Stomach (tissue), 9 donors: Measurements from ENCODE around the gene SGSH. TPM values are rescaled to one million over a fixed set of nuclear protein-coding genes. Genes with fewer than 3 reads are reported as not detected.

Experiments
- DNase-seq, 2 donors: peaks; one replicate each; pipeline versions ENCODE4 v3.0.0 to v3.0.0-alpha.2; 2013 to 2019
- H3K27ac ChIP-seq, 5 donors: fragments of 200-600 bp in 4 of 5; sonication (generic) in 4 of 5; one replicate each; pipeline ENCODE4 v1.5.1; 2013 to 2019; ENCODE audit warnings: mild to moderate bottlenecking in 1 of 5, moderate library complexity in 1 of 5
- H3K27me3 ChIP-seq, 3 donors: fragments of 200-600 bp; sonication (generic); one replicate each; pipeline ENCODE4 v1.5.1; 2017 to 2019; ENCODE audit warnings: mixed run types in 1 of 3
- H3K36me3 ChIP-seq, 4 donors: fragments of 200-600 bp; sonication (generic); 1 replicate in 3 of 4; 2 replicates in 1 of 4; pipeline ENCODE4 v1.5.1; 2016 to 2019
- H3K4me1 ChIP-seq, 4 donors: fragments of 200-600 bp; sonication (generic); one replicate each; pipeline ENCODE4 v1.5.1; 2016 to 2019
- H3K4me3 ChIP-seq, 4 donors: fragments of 200-600 bp; sonication (generic) in 3 of 4; one replicate each; pipeline ENCODE4 v1.5.1; 2016 to 2019; ENCODE audit warnings: mild to moderate bottlenecking in 1 of 4
- H3K9me3 ChIP-seq, 4 donors: fragments of 200-600 bp; sonication (generic); one replicate each; pipeline ENCODE4 v1.5.1; 2016 to 2019
- EP300 ChIP-seq: sonication (generic); formaldehyde crosslinking; IDR thresholded peaks from one replicate; pipeline ENCODE4 v1.6.1; 2017; ENCODE audit warnings: antibody characterized with exemption
- POLR2A ChIP-seq, 4 donors: fragments of 450-650 bp; IDR thresholded peaks; one replicate each; pipeline ENCODE4 v1.6.1; 2016; ENCODE audit warnings: antibody characterized with exemption in 4 of 4, control low read depth in 2 of 4, mild to moderate bottlenecking in 1 of 4, moderate library complexity in 1 of 4
- POLR2AphosphoS5 ChIP-seq, 3 donors: sonication (generic); formaldehyde crosslinking; IDR thresholded peaks; one replicate each; pipeline ENCODE4 v1.6.1; 2016; ENCODE audit warnings: antibody characterized with exemption in 3 of 3
- WGBS, 5 donors: extraction: QIAGEN DNeasy Blood & Tissue Kit in 3 of 5; methylation state at CpG; one replicate each; pipeline versions ENCODE4 v1.1.5 to v1.1.7; 2013 to 2018; 5-methylcytosine and 5-hydroxymethylcytosine counted together
- intact Hi-C: fragments of 100-400 bp; cut with DNase I; formaldehyde crosslinking; loops from one replicate; pipeline ENCODE4 v1.15.1; 2023; ENCODE audit warnings: low total_unique reads
- polyA plus RNA-seq, 3 donors: library from polyadenylated mRNA; stranded (reverse); fragments of 200-250 nt; gene quantifications; one replicate each; pipeline ENCODE4 v1.2.3, GENCODE V29; 2013
- total RNA-seq, 5 donors: library from RNA; depleted of rRNA; stranded (reverse); fragments of >200 nt; gene quantifications; one replicate each; pipeline versions ENCODE4 v1.1.0 to v1.2.3, GENCODE V29; 2014 to 2016
- TF ChIP-seq, protein P1 (sequence below), 7 experiments: fragments of 450-650 bp in 4 of 7; fragments of 200-600 bp in 3 of 7; sonication (generic) in 3 of 7; IDR thresholded peaks; one replicate each; pipeline ENCODE4 v1.5.1; 2016 to 2019; ENCODE audit warnings: antibody characterized with exemption in 7 of 7, control low read depth in 2 of 7, mild to moderate bottlenecking in 1 of 7
- donor health status: healthy with polysubstance abuse.
- donor health status: Bipolar disorder and iron deficiency.
- donor health status: healthy.

SGSH gene
- total and polyA plus RNA-seq, 8 donors = 15.7 to 307 (median 41.5) TPM

DNA sequence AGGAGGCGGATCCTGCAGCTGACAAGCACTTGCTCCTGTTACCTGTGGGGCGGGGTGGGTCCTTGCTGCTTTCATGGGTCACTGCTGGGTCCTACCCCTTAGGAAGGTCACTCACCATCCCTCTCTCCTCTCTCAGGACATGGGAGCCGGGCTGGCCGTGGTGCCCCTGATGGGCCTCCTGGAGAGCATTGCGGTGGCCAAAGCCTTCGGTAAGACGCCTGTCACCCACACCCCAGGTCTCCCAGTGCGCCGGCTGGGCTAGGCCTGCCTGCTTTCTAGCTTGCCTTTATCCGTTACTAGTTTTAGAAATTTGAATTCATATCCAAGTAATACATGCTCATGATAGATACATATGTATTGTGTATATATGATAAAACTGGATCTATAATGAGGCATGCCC, 17.3 kb upstream of the SGSH start:
- intact Hi-C loops = no loop called here
- Histone ChIP-seq H3K27ac (no peak overlapping the region), H3K27me3 (no peaks in the 10 kb centered on the region), H3K9me3 (peaks cover 5 to 18% (median 12%) of the 10 kb centered on the region in 4 donors), H3K4me1 (no peaks in the 10 kb centered on the region), H3K36me3 (peaks cover 40 to 95% (median 87%) of the 10 kb centered on the region in 4 donors), H3K4me3 (no peak overlapping the region)
- 94 to 100% (median 97%) methylated on average over 6 to 10 of the region's 10 CpGs for WGBS, 5 donors
- no peak for DNase-seq
- no peak for TF ChIP-seq EP300

DNA sequence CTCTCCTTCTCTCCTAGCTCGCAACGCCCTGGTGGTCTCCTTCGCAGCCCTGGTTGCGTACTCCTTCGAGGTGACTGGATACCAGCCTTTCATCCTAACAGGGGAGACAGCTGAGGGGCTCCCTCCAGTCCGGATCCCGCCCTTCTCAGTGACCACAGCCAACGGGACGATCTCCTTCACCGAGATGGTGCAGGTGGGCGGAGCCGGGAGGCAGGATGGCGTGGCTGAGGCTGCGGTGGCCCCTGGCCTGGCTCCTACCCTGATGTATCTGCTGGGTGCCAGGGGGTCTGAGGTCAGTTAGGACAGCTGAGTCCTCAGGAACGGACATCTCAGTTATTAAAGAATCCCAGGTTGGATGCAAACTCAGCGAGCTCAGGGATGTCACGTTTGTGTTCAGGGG, 16.8 kb upstream of the SGSH start:
- Histone ChIP-seq H3K36me3 (peaks cover 35 to 95% (median 87%) of the 10 kb centered on the region in 4 donors), H3K9me3 (peaks cover 5 to 23% (median 17%) of the 10 kb centered on the region in 4 donors), H3K4me3 (no peak overlapping the region), H3K27ac (no peak overlapping the region), H3K27me3 (no peaks in the 10 kb centered on the region), H3K4me1 (no peaks in the 10 kb centered on the region)
- TF ChIP-seq, protein P1, sequence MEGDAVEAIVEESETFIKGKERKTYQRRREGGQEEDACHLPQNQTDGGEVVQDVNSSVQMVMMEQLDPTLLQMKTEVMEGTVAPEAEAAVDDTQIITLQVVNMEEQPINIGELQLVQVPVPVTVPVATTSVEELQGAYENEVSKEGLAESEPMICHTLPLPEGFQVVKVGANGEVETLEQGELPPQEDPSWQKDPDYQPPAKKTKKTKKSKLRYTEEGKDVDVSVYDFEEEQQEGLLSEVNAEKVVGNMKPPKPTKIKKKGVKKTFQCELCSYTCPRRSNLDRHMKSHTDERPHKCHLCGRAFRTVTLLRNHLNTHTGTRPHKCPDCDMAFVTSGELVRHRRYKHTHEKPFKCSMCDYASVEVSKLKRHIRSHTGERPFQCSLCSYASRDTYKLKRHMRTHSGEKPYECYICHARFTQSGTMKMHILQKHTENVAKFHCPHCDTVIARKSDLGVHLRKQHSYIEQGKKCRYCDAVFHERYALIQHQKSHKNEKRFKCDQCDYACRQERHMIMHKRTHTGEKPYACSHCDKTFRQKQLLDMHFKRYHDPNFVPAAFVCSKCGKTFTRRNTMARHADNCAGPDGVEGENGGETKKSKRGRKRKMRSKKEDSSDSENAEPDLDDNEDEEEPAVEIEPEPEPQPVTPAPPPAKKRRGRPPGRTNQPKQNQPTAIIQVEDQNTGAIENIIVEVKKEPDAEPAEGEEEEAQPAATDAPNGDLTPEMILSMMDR (IDR thresholded peaks at IDR 0.05) = no peak
- TF ChIP-seq POLR2A (IDR thresholded peaks at IDR 0.05) (no peak), EP300 (no peak), POLR2AphosphoS5 (IDR thresholded peaks at IDR 0.05) (no peak)
- WGBS, 5 donors = 86 to 88% (median 87%) methylated on average over 13 to 17 of the region's 17 CpGs
- no peak for DNase-seq
- intact Hi-C loops = no loop called here

DNA sequence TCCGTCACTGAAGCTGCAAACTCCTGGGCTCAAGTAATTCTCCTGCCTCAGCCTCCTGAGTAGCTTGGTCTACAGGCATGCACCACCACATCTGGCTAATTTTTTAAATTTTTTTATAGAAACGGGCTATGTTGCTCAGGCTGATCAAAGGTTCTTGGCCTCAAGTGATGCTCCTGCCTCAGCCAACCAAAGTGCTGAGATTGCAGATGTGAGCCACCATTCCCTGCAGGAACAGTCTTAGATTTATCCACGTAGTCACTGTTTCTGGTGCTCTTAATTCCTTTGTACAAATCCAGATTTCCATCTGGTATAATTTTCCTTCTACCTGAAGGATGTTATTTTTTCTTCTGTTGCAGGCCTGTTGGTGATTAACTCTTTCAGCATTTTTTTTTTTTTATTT, 13.1 kb upstream of the SGSH start:
- H3K36me3 ChIP-seq = peaks cover 18 to 100% (median 86%) of the 10 kb centered on the region in 4 donors
- no peak for DNase-seq
- H3K4me3 ChIP-seq = no peak overlapping the region
- TF ChIP-seq POLR2AphosphoS5 (IDR thresholded peaks at IDR 0.05) (no peak), POLR2A (IDR thresholded peaks at IDR 0.05) (no peak), EP300 (no peak)
- TF ChIP-seq, protein P1 (IDR thresholded peaks at IDR 0.05) = no peak
- 89 to 99% (median 95%) methylated on average over 3 of the region's 3 CpGs for WGBS, 5 donors
- H3K27ac ChIP-seq = no peak overlapping the region
- H3K4me1 ChIP-seq = no peaks in the 10 kb centered on the region
- no peaks in the 10 kb centered on the region for H3K27me3 ChIP-seq
- H3K9me3 ChIP-seq = peaks cover 5 to 30% (median 17%) of the 10 kb centered on the region in 4 donors
- intact Hi-C loops = no loop called here

DNA sequence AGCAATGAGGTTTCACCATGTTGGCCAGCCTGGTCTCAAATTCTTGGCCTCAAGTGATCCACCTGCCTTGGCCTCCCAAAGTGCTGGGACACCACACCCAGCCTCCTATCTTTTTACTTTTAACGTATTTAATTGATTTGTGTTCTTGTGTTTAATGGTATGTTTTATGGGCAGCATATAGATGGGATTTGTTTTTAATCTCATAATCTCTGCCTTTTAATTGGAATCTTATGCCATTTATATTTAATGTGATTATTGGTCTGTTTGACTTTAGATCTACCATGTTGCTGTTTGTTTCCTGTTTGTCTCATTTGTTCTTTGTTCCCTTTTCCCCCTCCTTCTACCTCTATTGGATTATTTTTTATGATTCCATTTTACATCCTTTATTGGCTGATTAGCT, 12.3 kb upstream of the SGSH start:
- Histone ChIP-seq H3K27ac (no peak overlapping the region), H3K27me3 (no peaks in the 10 kb centered on the region), H3K9me3 (peaks cover 5 to 30% (median 17%) of the 10 kb centered on the region in 4 donors), H3K4me3 (no peak overlapping the region), H3K4me1 (no peaks in the 10 kb centered on the region), H3K36me3 (peaks cover 10 to 100% (median 86%) of the 10 kb centered on the region in 4 donors)
- intact Hi-C loops = no loop called here
- TF ChIP-seq EP300 (no peak), POLR2A (IDR thresholded peaks at IDR 0.05) (no peak)
- TF ChIP-seq, protein P1 (IDR thresholded peaks at IDR 0.05) = no peak
- 100% methylated on average over 1 of the region's 1 CpG for WGBS, 5 donors
- no peak for DNase-seq

DNA sequence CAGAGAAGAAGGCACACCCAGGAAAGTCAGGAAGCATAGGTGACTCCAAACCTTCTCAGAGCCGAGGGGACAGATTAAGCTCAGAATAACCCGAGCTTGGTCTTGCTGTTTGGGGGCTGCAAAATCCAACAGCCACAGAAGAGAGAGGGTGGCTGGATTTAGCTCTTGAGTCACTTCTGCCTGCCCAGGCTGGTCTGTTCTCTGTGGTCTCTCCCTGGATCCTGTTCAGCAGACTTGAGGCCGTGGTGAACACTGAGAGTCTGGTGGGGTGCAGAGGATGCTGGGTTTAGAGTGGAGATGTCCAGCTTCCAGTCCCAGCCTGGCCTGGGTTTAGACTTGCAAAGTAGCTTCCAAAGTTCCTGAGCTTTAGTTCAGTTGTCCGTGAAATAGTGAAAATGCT, 8.9 kb upstream of the SGSH start:
- Histone ChIP-seq H3K4me1 (no peaks in the 10 kb centered on the region), H3K4me3 (no peak overlapping the region), H3K36me3 (peaks cover 0 to 84% (median 66%) of the 10 kb centered on the region in 4 donors), H3K27me3 (no peaks in the 10 kb centered on the region), H3K9me3 (peaks cover 5 to 27% (median 17%) of the 10 kb centered on the region in 4 donors), H3K27ac (no peak overlapping the region)
- WGBS, 5 donors = 83 to 97% (median 90%) methylated on average over 4 of the region's 4 CpGs
- DNase-seq = no peak
- TF ChIP-seq POLR2A (IDR thresholded peaks at IDR 0.05) = no peak
- TF ChIP-seq, protein P1 (IDR thresholded peaks at IDR 0.05) = no peak
- no peak for TF ChIP-seq POLR2AphosphoS5 (IDR thresholded peaks at IDR 0.05)
- TF ChIP-seq EP300 = no peak
- intact Hi-C loops = no loop called here
